Inflammatory macrophage (primary cell): Measurements from ENCODE around the gene TCF7L2.

Experiments used
- DNase-seq, 2 donors: peaks; one replicate each; pipeline ENCODE4 v3.0.0-alpha.2; 2020 to 2022

The TCF7L2 gene

GRCh38 chr10:112966194-112966855 lies 16.3 kb downstream of the TCF7L2 start:
- DNase-seq = no peak

DNA sequence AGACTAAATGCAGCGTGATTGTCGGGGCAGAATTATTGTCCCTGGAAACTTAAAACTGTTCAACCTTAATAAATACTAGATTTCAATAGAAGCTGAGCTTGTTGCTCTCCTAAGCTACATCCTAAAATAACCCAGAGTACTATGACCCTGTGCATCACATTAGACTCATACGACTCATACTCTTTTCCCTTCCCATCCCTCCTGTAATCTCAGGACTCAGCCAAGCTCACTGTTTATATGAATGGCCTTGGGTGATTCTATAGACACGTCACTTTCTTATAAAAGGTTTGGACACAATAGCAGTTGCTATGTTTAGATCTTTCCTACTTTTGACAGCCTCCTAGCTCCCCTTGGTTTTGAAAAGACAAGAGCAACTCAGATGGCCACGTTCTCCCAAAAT lies 17.2 kb downstream of the TCF7L2 start:
- DNase-seq = no peak

- no peak for DNase-seq
Measured at GRCh38 chr10:112969131-112969530, 19.1 kb downstream of the TCF7L2 start.

GRCh38 chr10:112969542-112969941 lies 19.5 kb downstream of the TCF7L2 start:
- no peak for DNase-seq

GRCh38 chr10:112970021-112970420 lies 20.0 kb downstream of the TCF7L2 start:
- no peak for DNase-seq

DNA sequence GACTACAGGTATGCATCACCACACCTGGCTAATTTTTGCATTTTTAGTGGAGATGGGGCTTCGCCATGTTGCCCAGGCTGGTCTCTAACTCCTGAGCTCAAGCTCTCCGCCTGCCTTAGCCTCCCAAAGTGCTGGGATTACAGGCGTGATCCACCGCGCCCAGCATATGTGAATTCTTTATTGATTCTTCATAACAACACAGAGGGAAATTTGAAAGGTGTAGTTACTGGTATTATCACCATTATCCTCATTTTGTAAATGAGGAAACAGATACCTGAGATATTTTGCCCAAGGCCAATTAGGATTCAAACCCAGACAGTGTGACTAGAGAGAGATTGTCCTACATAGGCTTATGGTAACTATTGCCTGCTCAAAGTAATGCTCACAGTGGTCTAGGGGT lies 22.6 kb downstream of the TCF7L2 start:
- DNase-seq = no peak

GRCh38 chr10:112973046-112973445 lies 23.0 kb downstream of the TCF7L2 start:
- no peak for DNase-seq

DNA sequence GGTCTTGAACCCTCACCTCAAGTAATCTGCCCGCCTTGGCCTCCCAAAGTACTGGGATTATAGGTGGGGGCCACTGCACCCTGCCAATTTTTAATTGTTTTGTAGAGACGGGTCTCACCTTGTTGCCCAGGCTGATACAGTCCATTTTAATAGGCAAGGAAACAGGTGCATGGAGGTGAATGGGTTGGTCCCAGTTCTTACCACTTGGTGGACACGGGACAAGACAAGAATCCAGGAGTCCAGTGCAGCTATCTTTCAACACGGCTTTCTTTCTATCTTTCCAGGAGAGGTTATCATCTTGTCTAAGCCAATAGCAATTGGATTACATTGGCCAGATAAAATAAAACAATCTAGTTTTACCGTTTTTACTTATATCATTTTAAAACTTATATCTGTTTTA lies 23.8 kb downstream of the TCF7L2 start:
- no peak for DNase-seq

DNA sequence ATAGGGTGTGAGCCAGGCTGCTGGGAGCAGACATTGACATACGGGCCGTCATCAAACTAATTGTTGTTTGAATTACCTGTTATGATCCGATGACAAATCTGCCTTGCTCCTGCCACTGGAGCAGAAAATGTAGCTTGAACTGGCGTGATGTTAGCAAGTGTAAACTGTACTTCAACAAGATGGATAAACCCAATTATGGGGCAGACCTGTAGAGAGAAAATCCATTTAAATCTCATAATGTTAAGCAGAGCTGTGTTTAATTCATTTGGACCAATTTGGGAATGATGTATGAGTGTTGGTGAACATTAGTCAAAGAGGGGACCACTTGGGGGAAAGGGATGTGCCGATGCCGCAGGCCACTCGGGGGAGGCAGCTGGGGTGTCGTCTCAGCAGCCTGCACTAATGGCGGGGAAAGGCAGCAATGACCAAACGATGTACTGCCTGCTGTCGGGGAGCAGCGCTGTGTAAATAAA lies 27.4 kb downstream of the TCF7L2 start:
- DNase-seq = no peak

DNA sequence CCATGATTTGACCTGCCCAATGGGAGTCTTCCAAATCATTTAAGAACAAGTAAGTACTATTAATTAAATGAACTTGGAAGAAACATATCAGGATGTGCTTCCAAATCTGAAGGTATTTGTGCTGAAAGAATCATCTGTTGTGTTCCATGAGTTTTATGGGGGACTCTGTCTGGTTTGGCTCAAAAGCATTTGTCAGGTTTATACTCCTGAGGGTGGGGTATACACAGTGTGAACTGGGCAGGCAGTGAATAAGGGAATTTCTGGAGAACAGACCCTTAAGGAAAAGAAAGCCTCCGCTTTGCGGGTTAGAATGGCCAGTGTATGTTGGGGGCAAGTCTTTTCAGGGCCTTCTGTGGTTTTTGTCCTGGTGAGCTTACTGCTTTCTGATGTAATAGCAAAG lies 29.9 kb downstream of the TCF7L2 start:
- DNase-seq = no peak

DNA sequence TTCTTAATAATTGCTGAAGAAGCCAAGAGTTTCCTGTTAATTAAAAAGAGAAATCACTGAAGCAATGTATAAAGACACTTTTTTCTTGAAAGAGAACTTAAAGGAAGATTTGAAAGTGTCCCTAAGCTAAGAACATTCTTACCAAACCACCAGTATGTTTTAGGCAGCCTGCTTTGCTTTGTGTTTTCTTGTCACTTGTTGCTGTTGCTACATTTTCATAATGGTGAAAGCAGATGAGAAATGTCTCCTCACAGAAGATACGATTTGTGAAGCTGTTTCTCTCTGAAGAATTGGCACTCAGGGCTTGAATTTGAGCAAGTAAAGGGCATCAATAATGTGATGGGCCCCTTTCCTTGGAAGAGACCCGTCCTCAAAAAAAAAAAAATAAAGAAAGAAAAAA lies 30.9 kb downstream of the TCF7L2 start:
- DNase-seq = no peak

DNA sequence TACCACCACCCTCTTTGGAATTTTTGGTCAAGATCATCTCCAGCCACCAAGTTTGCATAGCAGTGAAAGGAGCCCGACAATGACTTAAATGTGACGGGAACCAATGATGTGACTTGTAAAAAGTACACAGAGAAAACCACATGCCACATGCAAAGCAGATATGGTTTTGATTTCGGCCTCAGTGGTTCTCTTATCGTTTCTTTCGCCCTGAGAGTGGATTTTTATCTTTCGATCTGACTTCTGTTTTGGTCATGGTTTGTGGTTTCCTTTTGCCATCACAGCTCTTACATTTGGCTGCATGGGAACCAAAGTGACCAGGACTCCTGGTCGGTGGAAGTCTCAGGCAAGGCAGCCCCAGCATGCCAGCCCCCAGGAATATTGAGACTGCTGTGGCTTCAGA lies 31.5 kb downstream of the TCF7L2 start:
- no peak for DNase-seq

DNA sequence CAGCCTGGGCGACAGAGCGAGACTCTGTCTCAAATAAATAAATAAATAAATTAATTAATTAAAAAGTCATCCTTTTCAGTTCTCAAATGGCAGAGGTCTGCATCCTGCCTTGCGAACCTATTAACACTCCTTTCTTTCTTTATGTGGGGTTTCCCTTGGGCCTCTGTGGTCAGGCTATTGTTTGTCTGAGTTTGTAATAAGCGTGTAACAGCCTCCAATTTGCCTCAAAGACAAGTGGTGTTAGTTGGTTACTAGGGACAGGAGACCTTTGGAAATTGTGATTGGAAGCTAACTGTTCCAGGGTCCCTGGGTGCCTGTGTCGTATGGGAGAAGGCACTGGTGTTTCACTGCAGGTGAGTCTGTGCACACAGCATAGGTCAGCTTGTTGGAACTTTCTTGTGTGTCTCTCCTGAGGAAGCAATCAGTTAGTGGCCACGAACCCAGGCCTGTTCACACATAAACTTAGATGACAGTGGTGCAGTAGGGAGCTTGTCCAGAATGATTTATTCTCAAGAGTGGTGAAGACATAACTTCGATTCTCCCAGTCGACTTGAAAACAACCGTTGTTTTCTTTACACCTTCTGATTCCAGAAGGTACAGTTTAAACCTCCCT lies 33.5 kb downstream of the TCF7L2 start:
- DNase-seq = no peak

- no peak for DNase-seq
Measured at GRCh38 chr10:112984756-112985155, 34.7 kb downstream of the TCF7L2 start.

GRCh38 chr10:112985690-112986543 lies 35.9 kb downstream of the TCF7L2 start:
- DNase-seq = peak; percentile 82 to 90

- no peak for DNase-seq
Measured at GRCh38 chr10:112986544-112987190, 36.6 kb downstream of the TCF7L2 start.

GRCh38 chr10:112988839-112989406 lies 38.9 kb downstream of the TCF7L2 start:
- DNase-seq = no peak

GRCh38 chr10:112989826-112990225 lies 39.8 kb downstream of the TCF7L2 start:
- no peak for DNase-seq

DNA sequence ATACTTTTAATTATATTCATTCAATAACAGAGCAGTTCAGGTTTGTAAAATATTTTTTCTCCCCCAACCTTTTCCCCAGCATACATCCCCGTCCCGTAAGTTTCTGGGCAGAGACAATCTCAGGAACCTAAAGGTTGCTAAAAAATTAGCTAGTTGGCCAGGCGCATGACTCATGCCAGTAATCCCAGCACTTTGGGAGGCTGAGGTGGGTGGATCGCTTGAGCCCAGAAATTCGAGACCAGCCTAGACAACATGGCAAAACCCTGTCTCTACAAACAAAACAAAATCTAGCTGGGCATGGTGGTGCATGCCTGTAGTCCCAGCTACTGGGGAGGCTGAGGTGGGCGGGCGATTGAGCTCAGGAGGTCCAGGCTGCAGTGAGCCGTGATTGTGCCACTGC lies 40.2 kb downstream of the TCF7L2 start:
- DNase-seq = no peak

GRCh38 chr10:112991888-112992491 lies 41.9 kb downstream of the TCF7L2 start:
- DNase-seq = no peak

GRCh38 chr10:112996462-112996861 lies 46.4 kb downstream of the TCF7L2 start:
- DNase-seq = no peak

GRCh38 chr10:112999102-112999501 lies 49.1 kb downstream of the TCF7L2 start:
- no peak for DNase-seq
